Measurements from ENCODE around the gene ITIH4. TPM values are rescaled to one million over a fixed set of nuclear protein-coding genes. Genes with fewer than 3 reads are reported as not detected.

ITIH4 gene
- total RNA-seq, 1 experiment from 2014 or later: 1.5 TPM

GRCh38 chr3:52786330-52787215 is 43.9 kb downstream of the ITIH4 start:
- no peak overlapping the region for H3K27ac ChIP-seq (ENCODE audit: low read length)
- DNase-seq (ENCODE audit: low read depth, low spot score): no peak
- no peaks in the 10 kb centered on the region for H3K9me3 ChIP-seq (ENCODE audit: control insufficient read depth, insufficient read depth, low read depth, low read length)
- no peaks in the 10 kb centered on the region for H3K4me1 ChIP-seq (ENCODE audit: control insufficient read depth, insufficient read depth, low read length)
- in situ Hi-C loops (cut with HindIII; ENCODE audit: low pct_unique_long_range_greater_than_20kb, low sequenced_read_pairs) (no loop called here), intact Hi-C loops (cut with micrococcal nuclease; ENCODE audit: unreplicated experiment) (no loop called here)
- no peak for ATAC-seq
- ChIA-PET CTCF (no interaction called here), POLR2A (interaction anchor here (0.5 kb wide), 1 partner anchor 13 kb away, joined by 14 read pairs; no protein-coding TSS in a partner anchor)
- H3K27me3 ChIP-seq (ENCODE audit: control insufficient read depth, insufficient read depth, low read length): no peaks in the 10 kb centered on the region; the same call in 1 of the 2 replicates
- no TSS peak for BruUV-seq (replicated peaks)
- H3K4me3 ChIP-seq (ENCODE audit: low read depth in 2 of 2, low read length in 2 of 2): no peak overlapping the region
- H3K36me3 ChIP-seq (ENCODE audit: control insufficient read depth, insufficient read depth, low read length): no peaks in the 10 kb centered on the region
- TF ChIP-seq TCF7L2 (IDR thresholded peaks at IDR 0.05; ENCODE audit: low read depth, low read length) (no peak), SIN3A (IDR thresholded peaks at IDR 0.05; ENCODE audit: borderline replicate concordance, insufficient read depth, low read depth, low read length) (no peak), POLR2AphosphoS5 (IDR thresholded peaks at IDR 0.05; ENCODE audit: low read depth, low read length) (no peak), REST (IDR thresholded peaks at IDR 0.05; ENCODE audit: insufficient read depth in 1 of 2, low read depth in 2 of 2, low read length in 1 of 2) (no peak), CTCF (IDR thresholded peaks at IDR 0.05) (no peak)

- CTCF ChIA-PET: interaction anchor here (0.7 kb wide), 1 partner anchor 66 kb away, joined by 4 read pairs; no protein-coding TSS in a partner anchor
- ATAC-seq (no peak), DNase-seq (ENCODE audit: low read depth, low spot score) (no peak)
- POLR2A ChIA-PET: no interaction called here
- no peak overlapping the region for H3K27ac ChIP-seq (ENCODE audit: low read length)
- H3K27me3 ChIP-seq (ENCODE audit: control insufficient read depth, insufficient read depth, low read length): no peaks in the 10 kb centered on the region; the same call in 1 of the 2 replicates
- intact Hi-C loops (cut with micrococcal nuclease; ENCODE audit: unreplicated experiment) (no loop called here), in situ Hi-C loops (cut with HindIII; ENCODE audit: low pct_unique_long_range_greater_than_20kb, low sequenced_read_pairs) (no loop called here)
- no peaks in the 10 kb centered on the region for H3K36me3 ChIP-seq (ENCODE audit: control insufficient read depth, insufficient read depth, low read length)
- no peak overlapping the region for H3K4me3 ChIP-seq (ENCODE audit: low read depth in 2 of 2, low read length in 2 of 2)
- no peaks in the 10 kb centered on the region for H3K9me3 ChIP-seq (ENCODE audit: control insufficient read depth, insufficient read depth, low read depth, low read length)
- no peaks in the 10 kb centered on the region for H3K4me1 ChIP-seq (ENCODE audit: control insufficient read depth, insufficient read depth, low read length)
- TF ChIP-seq SIN3A (IDR thresholded peaks at IDR 0.05; ENCODE audit: borderline replicate concordance, insufficient read depth, low read depth, low read length) (no peak), CTCF (IDR thresholded peaks at IDR 0.05) (no peak), TCF7L2 (IDR thresholded peaks at IDR 0.05; ENCODE audit: low read depth, low read length) (no peak), REST (IDR thresholded peaks at IDR 0.05; ENCODE audit: insufficient read depth in 1 of 2, low read depth in 2 of 2, low read length in 1 of 2) (no peak), POLR2AphosphoS5 (IDR thresholded peaks at IDR 0.05; ENCODE audit: low read depth, low read length) (no peak)
- no TSS peak for BruUV-seq (replicated peaks)
Observed at GRCh38 chr3:52784931-52785590, 45.4 kb downstream of the ITIH4 start.
